ENCODE data around the gene KCNG4.

GRCh38 chr16:84191466-84191865 lies 48.3 kb downstream of the KCNG4 start:
- no peak for TF ChIP-seq STAT1 (IDR thresholded peaks at IDR 0.05; ENCODE audit: unreplicated experiment)
- no peak for TF ChIP-seq EZH2 (IDR thresholded peaks at IDR 0.05; ENCODE audit: low read depth, unreplicated experiment)
- TF ChIP-seq CTCF (conservative IDR thresholded peaks at IDR 0.05; ENCODE audit: low read depth in 2 of 2), result no peak
- TF ChIP-seq EZH2phosphoT487 (IDR thresholded peaks at IDR 0.05; ENCODE audit: unreplicated experiment), result no peak
- TF ChIP-seq POLR2AphosphoS5 (IDR thresholded peaks at IDR 0.05; ENCODE audit: low read depth), result no peak

All from GM23338 (cell line).